ENCODE data around the gene EXT2.

DNA sequence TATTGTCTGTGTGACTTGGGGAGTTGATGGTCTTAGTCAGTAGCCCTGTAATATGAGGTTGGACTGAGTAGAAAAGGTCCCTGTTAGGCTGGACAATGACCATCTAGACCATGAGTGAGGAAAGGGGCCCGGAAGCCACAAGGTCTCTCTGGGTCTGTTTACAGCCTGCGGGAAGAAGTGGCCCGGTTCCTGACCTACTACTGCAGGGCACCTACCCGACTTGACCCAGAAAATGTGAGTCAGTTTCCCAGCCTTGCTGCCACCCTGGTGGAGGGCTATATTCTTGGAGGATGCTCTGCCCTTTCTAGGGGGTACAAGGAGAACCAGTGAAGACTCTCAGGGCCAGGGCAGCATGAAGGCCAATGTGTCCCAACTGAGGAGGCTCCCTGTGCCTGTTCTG is 44.3 kb upstream of the EXT2 start:
- TF ChIP-seq, protein P1, sequence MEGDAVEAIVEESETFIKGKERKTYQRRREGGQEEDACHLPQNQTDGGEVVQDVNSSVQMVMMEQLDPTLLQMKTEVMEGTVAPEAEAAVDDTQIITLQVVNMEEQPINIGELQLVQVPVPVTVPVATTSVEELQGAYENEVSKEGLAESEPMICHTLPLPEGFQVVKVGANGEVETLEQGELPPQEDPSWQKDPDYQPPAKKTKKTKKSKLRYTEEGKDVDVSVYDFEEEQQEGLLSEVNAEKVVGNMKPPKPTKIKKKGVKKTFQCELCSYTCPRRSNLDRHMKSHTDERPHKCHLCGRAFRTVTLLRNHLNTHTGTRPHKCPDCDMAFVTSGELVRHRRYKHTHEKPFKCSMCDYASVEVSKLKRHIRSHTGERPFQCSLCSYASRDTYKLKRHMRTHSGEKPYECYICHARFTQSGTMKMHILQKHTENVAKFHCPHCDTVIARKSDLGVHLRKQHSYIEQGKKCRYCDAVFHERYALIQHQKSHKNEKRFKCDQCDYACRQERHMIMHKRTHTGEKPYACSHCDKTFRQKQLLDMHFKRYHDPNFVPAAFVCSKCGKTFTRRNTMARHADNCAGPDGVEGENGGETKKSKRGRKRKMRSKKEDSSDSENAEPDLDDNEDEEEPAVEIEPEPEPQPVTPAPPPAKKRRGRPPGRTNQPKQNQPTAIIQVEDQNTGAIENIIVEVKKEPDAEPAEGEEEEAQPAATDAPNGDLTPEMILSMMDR (IDR thresholded peaks at IDR 0.05), result no peak
- no peak for TF ChIP-seq POLR2A (IDR thresholded peaks at IDR 0.05)
